MG63 (cell line): ENCODE measurements around the gene STPG3. TPM values are rescaled to one million over a fixed set of nuclear protein-coding genes. Genes with fewer than 3 reads are reported as not detected.

Experiments used
- DNase-seq: peaks from one replicate; pipeline ENCODE4 v3.0.0-alpha.2; 2020
- H3K27me3 ChIP-seq: fragments of 250-450 bp; sonication (Bioruptor Pico); 2 replicates; pipeline ENCODE4 v1.5.1; 2020; ENCODE audit warnings: mild to moderate bottlenecking, moderate library complexity
- H3K36me3 ChIP-seq: fragments of 250-450 bp; sonication (Bioruptor Pico); 2 replicates; pipeline ENCODE4 v1.5.1; 2020; ENCODE audit warnings: mild to moderate bottlenecking, moderate library complexity
- H3K4me3 ChIP-seq: fragments of 250-450 bp; sonication (Bioruptor Pico); 2 replicates; pipeline ENCODE4 v1.5.1; 2020; ENCODE audit warnings: mild to moderate bottlenecking, moderate library complexity
- H3K9me3 ChIP-seq: fragments of 250-450 bp; sonication (Bioruptor Pico); 2 replicates; pipeline ENCODE4 v1.5.1; 2020; ENCODE audit warnings: mild to moderate bottlenecking, moderate library complexity
- total RNA-seq: library from RNA; depleted of rRNA; stranded (reverse); fragments of >200 nt; shearing (Covaris generic); gene quantifications from 2 replicates; pipeline ENCODE4 v1.2.3, GENCODE V29; 2014; ENCODE audit warnings: low replicate concordance; rRNA removed

The STPG3 gene
- total RNA-seq, 1 experiment from 2014 or later = not detected

GRCh38 chr9:137297966-137298365 is 46.9 kb downstream of the STPG3 start:
- no peaks in the 10 kb centered on the region for H3K9me3 ChIP-seq
- peaks cover 7% of the 10 kb centered on the region for H3K27me3 ChIP-seq
- no peak for DNase-seq
- no peak overlapping the region for H3K4me3 ChIP-seq
- no peaks in the 10 kb centered on the region for H3K36me3 ChIP-seq

GRCh38 chr9:137298401-137299202 is 47.5 kb downstream of the STPG3 start:
- Histone ChIP-seq H3K27me3 (peaks cover 7% of the 10 kb centered on the region), H3K36me3 (no peaks in the 10 kb centered on the region), H3K9me3 (no peaks in the 10 kb centered on the region), H3K4me3 (no peak overlapping the region)
- DNase-seq = no peak

- DNase-seq = no peak
- H3K27me3 ChIP-seq = peaks cover 7% of the 10 kb centered on the region
These were observed 48.1 kb downstream of the STPG3 start for GRCh38 chr9:137299203-137299565.

GRCh38 chr9:137299938-137300337 is 48.9 kb downstream of the STPG3 start:
- no peak for DNase-seq
- H3K9me3 ChIP-seq = no peaks in the 10 kb centered on the region
- no peak overlapping the region for H3K4me3 ChIP-seq
- peaks cover 7% of the 10 kb centered on the region for H3K27me3 ChIP-seq
- no peaks in the 10 kb centered on the region for H3K36me3 ChIP-seq

More at GRCh38 chr9:137299203-137299565, 48.1 kb downstream of the STPG3 start:
- no peak overlapping the region for H3K4me3 ChIP-seq
- H3K36me3 ChIP-seq = no peaks in the 10 kb centered on the region
- no peaks in the 10 kb centered on the region for H3K9me3 ChIP-seq

GRCh38 chr9:137300567-137301080 is 49.5 kb downstream of the STPG3 start:
- no peak for DNase-seq
- Histone ChIP-seq H3K27me3 (peaks cover 7% of the 10 kb centered on the region), H3K36me3 (no peaks in the 10 kb centered on the region), H3K4me3 (peak overlapping the region; percentile 25), H3K9me3 (no peaks in the 10 kb centered on the region)

- Histone ChIP-seq H3K27me3 (peaks cover 7% of the 10 kb centered on the region), H3K4me3 (peak overlapping the region; percentile 25), H3K9me3 (no peaks in the 10 kb centered on the region), H3K36me3 (no peaks in the 10 kb centered on the region)
- peak; percentile 50 for DNase-seq
These were observed 50.2 kb downstream of the STPG3 start for GRCh38 chr9:137301081-137301947.

GRCh38 chr9:137302118-137302448 is 51.0 kb downstream of the STPG3 start, which contains the start of gene NRARP:
NRARP (minus strand) TSS chr9:137302271; CDS start chr9:137301928, 343 bp downstream.
- Histone ChIP-seq H3K36me3 (no peaks in the 10 kb centered on the region), H3K27me3 (peaks cover 7% of the 10 kb centered on the region), H3K9me3 (no peaks in the 10 kb centered on the region), H3K4me3 (peak within 1 kb of the TSS; percentile 25)
- DNase-seq = peak; percentile 70

GRCh38 chr9:137302449-137303150 is 51.5 kb downstream of the STPG3 start:
- Histone ChIP-seq H3K36me3 (no peaks in the 10 kb centered on the region), H3K9me3 (no peaks in the 10 kb centered on the region), H3K4me3 (no peak overlapping the region), H3K27me3 (peaks cover 7% of the 10 kb centered on the region)
- DNase-seq = no peak

Other genes starting within 250 kb of the STPG3 start
- 10.9 and 11.7 TPM in 2 replicates for gene ABCA2, start 223.0 kb upstream of the STPG3 start, total RNA-seq
- not detected in 2 replicates for gene FUT7, start 219.2 kb upstream of the STPG3 start, total RNA-seq
- gene NPDC1, start 205.1 kb upstream of the STPG3 start, total RNA-seq = 86.9 and 253 TPM in 2 replicates
- gene ENTPD2, start 197.2 kb upstream of the STPG3 start, total RNA-seq = not detected in 2 replicates
- 20.8 and 32.5 TPM in 2 replicates for gene SAPCD2, start 180.7 kb upstream of the STPG3 start, total RNA-seq
- gene UAP1L1, start 173.8 kb upstream of the STPG3 start, total RNA-seq = 8.2 and 12.2 TPM in 2 replicates
- gene MAN1B1, start 164.3 kb upstream of the STPG3 start, total RNA-seq = 77.1 and 83.1 TPM in 2 replicates
- gene DPP7, start 136.6 kb upstream of the STPG3 start, total RNA-seq = 53.6 and 57.8 TPM in 2 replicates
- gene GRIN1, start 112.1 kb upstream of the STPG3 start, total RNA-seq = not detected in 2 replicates
- not detected in 2 replicates for gene LRRC26, start 81.2 kb upstream of the STPG3 start, total RNA-seq
- gene TMEM210, start 79.2 kb upstream of the STPG3 start, total RNA-seq = not detected in 2 replicates
- 31.1 and 34.6 TPM in 2 replicates for gene ANAPC2, start 62.7 kb upstream of the STPG3 start, total RNA-seq
- 161 and 267 TPM in 2 replicates for gene SSNA1, start 62.6 kb upstream of the STPG3 start, total RNA-seq
- gene TPRN, start 50.5 kb upstream of the STPG3 start, total RNA-seq = 6.2 and 12.0 TPM in 2 replicates
- 33.5 and 61.7 TPM in 2 replicates for gene TMEM203, start 45.6 kb upstream of the STPG3 start, total RNA-seq
- 2.0 and 5.7 TPM in 2 replicates for gene NDOR1, start 45.6 kb upstream of the STPG3 start, total RNA-seq
- not detected in 2 replicates for gene RNF208, start 29.0 kb upstream of the STPG3 start, total RNA-seq
- 0.89 and 1.5 TPM in 2 replicates for gene CYSRT1, start 26.1 kb upstream of the STPG3 start, total RNA-seq
- gene RNF224, start 23.8 kb upstream of the STPG3 start, total RNA-seq = not detected in 2 replicates
- not detected in 2 replicates for gene SLC34A3, start 20.4 kb upstream of the STPG3 start, total RNA-seq
- 577 and 829 TPM in 2 replicates for gene TUBB4B, start 10.0 kb upstream of the STPG3 start, total RNA-seq
- 56.3 and 75.6 TPM in 2 replicates for gene NELFB, start 4.0 kb downstream of the STPG3 start, total RNA-seq
- gene TOR4A, start 26.4 kb downstream of the STPG3 start, total RNA-seq = 2.3 and 2.9 TPM in 2 replicates
- 0.16 TPM in 1 of 2 replicates, not detected in the other for gene NRARP, start 51.0 kb downstream of the STPG3 start, total RNA-seq
- 1.2 TPM in 2 replicates for gene EXD3, start 171.9 kb downstream of the STPG3 start, total RNA-seq
- gene NOXA1, start 172.1 kb downstream of the STPG3 start, total RNA-seq = not detected in 2 replicates
- not detected in 2 replicates for gene ENTPD8, start 190.1 kb downstream of the STPG3 start, total RNA-seq
- gene NSMF, start 208.0 kb downstream of the STPG3 start, total RNA-seq = 21.7 and 29.1 TPM in 2 replicates